ENCODE measurements around the gene SYNDIG1. TPM values are rescaled to one million over a fixed set of nuclear protein-coding genes. Genes with fewer than 3 reads are reported as not detected.

Gene SYNDIG1
- polyA plus RNA-seq, 2 of the 4 experiments (the other 2 are of a cell fraction): 0.96 to 2.6 TPM

DNA sequence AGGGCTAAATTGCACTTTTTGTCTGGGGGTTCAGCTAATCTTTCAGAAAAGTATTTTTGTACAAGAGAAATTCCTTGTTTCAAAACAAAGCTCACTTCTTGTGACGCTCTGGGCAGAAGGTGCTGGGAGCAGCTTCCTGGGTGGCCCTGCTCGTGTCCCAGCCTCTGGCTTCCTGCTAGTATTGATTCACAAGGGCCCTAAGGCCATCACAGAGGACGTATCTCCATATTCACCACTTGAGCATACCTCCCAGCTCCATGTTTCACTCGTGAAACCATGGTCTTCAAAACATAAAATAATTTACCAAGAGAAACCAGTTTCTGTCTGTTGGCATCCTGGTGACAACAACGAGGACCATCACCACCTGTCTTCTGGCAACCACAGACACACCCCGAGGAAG, 49.1 kb downstream of the SYNDIG1 start (continued):
- TF ChIP-seq, protein P1, sequence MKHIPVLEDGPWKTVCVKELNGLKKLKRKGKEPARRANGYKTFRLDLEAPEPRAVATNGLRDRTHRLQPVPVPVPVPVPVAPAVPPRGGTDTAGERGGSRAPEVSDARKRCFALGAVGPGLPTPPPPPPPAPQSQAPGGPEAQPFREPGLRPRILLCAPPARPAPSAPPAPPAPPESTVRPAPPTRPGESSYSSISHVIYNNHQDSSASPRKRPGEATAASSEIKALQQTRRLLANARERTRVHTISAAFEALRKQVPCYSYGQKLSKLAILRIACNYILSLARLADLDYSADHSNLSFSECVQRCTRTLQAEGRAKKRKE (CRISPR knock-in tag; IDR thresholded peaks at IDR 0.05; ENCODE audit: low read depth): no peak
- TF ChIP-seq JUN (IDR thresholded peaks at IDR 0.05) (no peak), EHMT2 (IDR thresholded peaks at IDR 0.05; ENCODE audit: low read depth) (no peak), ZC3H11A (IDR thresholded peaks at IDR 0.05) (no peak)
- TF ChIP-seq, protein P2, sequence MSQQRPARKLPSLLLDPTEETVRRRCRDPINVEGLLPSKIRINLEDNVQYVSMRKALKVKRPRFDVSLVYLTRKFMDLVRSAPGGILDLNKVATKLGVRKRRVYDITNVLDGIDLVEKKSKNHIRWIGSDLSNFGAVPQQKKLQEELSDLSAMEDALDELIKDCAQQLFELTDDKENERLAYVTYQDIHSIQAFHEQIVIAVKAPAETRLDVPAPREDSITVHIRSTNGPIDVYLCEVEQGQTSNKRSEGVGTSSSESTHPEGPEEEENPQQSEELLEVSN (IDR thresholded peaks at IDR 0.05; ENCODE audit: borderline replicate concordance, low read depth): no peak

DNA sequence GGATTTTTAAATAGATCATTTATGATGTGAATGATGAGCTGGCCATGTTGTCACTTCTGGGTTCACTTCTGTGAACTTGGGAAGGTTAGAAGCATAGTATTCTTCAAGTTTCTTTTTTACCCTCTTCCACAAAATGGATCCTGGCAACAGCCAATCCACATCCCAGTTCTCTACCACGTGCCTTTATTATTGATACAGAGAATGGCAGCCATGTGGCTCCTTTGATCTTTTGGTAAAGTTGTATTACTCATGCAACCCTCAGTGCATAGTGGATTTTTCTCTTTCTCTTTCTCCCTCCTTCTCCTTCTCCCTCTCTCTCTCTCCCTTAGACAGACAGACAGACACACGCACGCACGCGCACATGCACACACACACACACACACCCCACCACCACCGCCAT, 50.0 kb downstream of the SYNDIG1 start:
- no peak overlapping the region for H3K4me2 ChIP-seq
- no peak for ATAC-seq
- DNase-seq (ENCODE audit: low read depth in 1 of 2, low spot score in 1 of 2): no peak
- ChIA-PET POLR2A (no interaction called here), CTCF (no interaction called here)
- 78% methylated on average over 6 of the region's 6 CpGs for WGBS (ENCODE audit: missing lambda C conversion rate)
- no peak for FAIRE-seq
- no peak overlapping the region for H3K27ac ChIP-seq
- H3K4me3 ChIP-seq: no peak overlapping the region
- no peaks in the 10 kb centered on the region for H3K4me1 ChIP-seq
- no peaks in the 10 kb centered on the region for H3K9me3 ChIP-seq
- no peak for TF ChIP-seq NPAS2 (CRISPR knock-in tag; IDR thresholded peaks at IDR 0.05; ENCODE audit: borderline replicate concordance)
- TF ChIP-seq, protein P3, sequence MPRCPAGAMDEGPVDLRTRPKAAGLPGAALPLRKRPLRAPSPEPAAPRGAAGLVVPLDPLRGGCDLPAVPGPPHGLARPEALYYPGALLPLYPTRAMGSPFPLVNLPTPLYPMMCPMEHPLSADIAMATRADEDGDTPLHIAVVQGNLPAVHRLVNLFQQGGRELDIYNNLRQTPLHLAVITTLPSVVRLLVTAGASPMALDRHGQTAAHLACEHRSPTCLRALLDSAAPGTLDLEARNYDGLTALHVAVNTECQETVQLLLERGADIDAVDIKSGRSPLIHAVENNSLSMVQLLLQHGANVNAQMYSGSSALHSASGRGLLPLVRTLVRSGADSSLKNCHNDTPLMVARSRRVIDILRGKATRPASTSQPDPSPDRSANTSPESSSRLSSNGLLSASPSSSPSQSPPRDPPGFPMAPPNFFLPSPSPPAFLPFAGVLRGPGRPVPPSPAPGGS (IDR thresholded peaks at IDR 0.05): no peak
- no peak for TF ChIP-seq PHF8 (IDR thresholded peaks at IDR 0.05; ENCODE audit: borderline replicate concordance, low read depth)
- TF ChIP-seq POLR2A (IDR thresholded peaks at IDR 0.05; ENCODE audit: low read length): no peak

DNA sequence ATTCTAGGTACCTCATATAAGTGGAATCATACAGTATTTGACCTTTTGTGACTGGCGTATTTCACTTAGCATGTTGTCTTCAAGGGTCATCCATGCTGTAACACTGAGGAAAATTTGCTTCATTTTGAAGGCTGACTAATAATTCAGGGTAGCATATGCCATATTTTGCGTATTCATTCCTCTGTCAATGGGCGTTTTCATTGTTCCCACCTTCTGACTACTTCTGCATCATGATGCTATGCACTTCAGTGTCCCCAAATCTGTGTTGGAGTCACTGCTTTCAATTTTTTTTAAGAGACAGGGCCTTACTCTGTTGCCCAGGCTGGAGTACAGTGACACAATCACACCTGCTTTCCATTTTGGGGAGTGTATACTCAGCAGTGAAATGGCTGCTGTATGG, 51.6 kb downstream of the SYNDIG1 start:
- ChIA-PET CTCF (no interaction called here), POLR2A (no interaction called here)
- no peak for FAIRE-seq
- no peak for DNase-seq (ENCODE audit: low read depth in 1 of 2, low spot score in 1 of 2)
- no peaks in the 10 kb centered on the region for H3K4me1 ChIP-seq
- H3K27ac ChIP-seq: no peak overlapping the region
- no peak for ATAC-seq
- no peaks in the 10 kb centered on the region for H3K9me3 ChIP-seq
- WGBS (ENCODE audit: missing lambda C conversion rate): 47% methylated on average over 3 of the region's 3 CpGs
- TF ChIP-seq MYC (IDR thresholded peaks at IDR 0.05; ENCODE audit: borderline replicate concordance, low read length) (no peak), RCOR1 (IDR thresholded peaks at IDR 0.05; ENCODE audit: low read depth, low read length) (no peak), EHF (CRISPR knock-in tag; IDR thresholded peaks at IDR 0.05) (no peak), EP300 (IDR thresholded peaks at IDR 0.05) (no peak)
- TF ChIP-seq, protein P4, sequence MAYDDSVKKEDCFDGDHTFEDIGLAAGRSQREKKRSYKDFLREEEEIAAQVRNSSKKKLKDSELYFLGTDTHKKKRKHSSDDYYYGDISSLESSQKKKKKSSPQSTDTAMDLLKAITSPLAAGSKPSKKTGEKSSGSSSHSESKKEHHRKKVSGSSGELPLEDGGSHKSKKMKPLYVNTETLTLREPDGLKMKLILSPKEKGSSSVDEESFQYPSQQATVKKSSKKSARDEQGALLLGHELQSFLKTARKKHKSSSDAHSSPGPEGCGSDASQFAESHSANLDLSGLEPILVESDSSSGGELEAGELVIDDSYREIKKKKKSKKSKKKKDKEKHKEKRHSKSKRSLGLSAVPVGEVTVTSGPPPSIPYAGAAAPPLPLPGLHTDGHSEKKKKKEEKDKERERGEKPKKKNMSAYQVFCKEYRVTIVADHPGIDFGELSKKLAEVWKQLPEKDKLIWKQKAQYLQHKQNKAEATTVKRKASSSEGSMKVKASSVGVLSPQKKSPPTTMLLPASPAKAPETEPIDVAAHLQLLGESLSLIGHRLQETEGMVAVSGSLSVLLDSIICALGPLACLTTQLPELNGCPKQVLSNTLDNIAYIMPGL (CRISPR knock-in tag; IDR thresholded peaks at IDR 0.05; ENCODE audit: borderline replicate concordance): no peak
- H3K4me2 ChIP-seq: no peak overlapping the region
- H3K4me3 ChIP-seq: no peak overlapping the region

DNA sequence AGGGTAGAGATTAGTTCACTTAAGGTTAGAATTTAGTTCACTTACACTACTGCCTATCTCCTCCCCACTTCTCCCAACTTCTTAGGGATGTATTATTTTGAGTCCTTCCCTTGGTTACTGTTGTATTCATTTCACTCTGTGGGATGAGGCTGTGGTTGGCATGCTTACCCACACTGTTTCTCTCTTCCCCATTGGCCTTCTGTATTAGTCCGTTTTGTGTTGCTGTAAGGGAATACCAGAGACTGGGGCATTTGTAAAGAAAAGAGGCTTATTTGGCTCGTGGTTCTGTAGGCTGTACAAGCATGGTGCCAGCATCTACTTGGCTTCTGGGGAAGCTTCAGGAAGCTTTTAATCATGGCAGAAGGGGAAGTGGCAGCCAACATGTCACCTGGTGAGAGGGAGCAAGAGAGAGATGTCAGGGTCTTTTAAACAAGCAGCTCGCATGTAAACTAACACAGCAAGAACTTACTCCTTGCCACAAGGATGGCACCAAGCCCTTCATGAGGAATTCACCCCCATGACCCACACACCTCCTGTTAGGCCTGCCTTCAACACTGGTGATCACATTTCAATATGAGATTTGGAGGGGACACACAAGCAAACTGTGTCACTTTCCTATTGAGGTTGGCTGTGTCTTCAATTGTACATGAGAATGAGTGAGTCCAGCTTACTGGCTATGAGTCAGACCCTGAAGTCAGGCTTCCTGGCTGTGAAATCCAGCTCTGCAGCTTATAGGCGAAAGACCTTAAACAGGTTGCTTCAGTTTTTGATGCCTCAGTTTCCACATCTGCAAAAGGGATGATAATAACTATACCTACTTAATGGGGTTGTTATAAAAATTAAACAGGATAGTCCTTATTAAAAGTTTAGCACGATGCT, 53.3 kb downstream of the SYNDIG1 start:
- Histone ChIP-seq H3K4me2 (no peak overlapping the region), H3K9me3 (no peaks in the 10 kb centered on the region), H3K27ac (no peak overlapping the region), H3K4me3 (no peak overlapping the region), H3K4me1 (no peaks in the 10 kb centered on the region)
- 42% methylated on average over 5 of the region's 5 CpGs for WGBS (ENCODE audit: missing lambda C conversion rate)
- DNase-seq (ENCODE audit: low read depth in 1 of 2, low spot score in 1 of 2): no peak
- FAIRE-seq: no peak
- ChIA-PET CTCF (interaction anchor here (0.6 to 1.5 kb wide), 2 partner anchors 25 to 336 kb away, joined by 3 read pairs; no protein-coding TSS in a partner anchor), POLR2A (no interaction called here)
- no peak for ATAC-seq
- TF ChIP-seq SMC3 (IDR thresholded peaks at IDR 0.05) (no peak), JUN (IDR thresholded peaks at IDR 0.05) (no peak), ZSCAN20 (CRISPR knock-in tag; IDR thresholded peaks at IDR 0.05) (no peak), MAFK (IDR thresholded peaks at IDR 0.05; ENCODE audit: partially characterized antibody) (no peak), HOXA7 (CRISPR knock-in tag; IDR thresholded peaks at IDR 0.05) (no peak), MAZ (IDR thresholded peaks at IDR 0.05; ENCODE audit: borderline replicate concordance, low read depth, low read length) (no peak), ESRRA (IDR thresholded peaks at IDR 0.05; ENCODE audit: borderline replicate concordance, low read length) (no peak), GATA3 (IDR thresholded peaks at IDR 0.05; ENCODE audit: borderline replicate concordance) (no peak)
- TF ChIP-seq, protein P5, sequence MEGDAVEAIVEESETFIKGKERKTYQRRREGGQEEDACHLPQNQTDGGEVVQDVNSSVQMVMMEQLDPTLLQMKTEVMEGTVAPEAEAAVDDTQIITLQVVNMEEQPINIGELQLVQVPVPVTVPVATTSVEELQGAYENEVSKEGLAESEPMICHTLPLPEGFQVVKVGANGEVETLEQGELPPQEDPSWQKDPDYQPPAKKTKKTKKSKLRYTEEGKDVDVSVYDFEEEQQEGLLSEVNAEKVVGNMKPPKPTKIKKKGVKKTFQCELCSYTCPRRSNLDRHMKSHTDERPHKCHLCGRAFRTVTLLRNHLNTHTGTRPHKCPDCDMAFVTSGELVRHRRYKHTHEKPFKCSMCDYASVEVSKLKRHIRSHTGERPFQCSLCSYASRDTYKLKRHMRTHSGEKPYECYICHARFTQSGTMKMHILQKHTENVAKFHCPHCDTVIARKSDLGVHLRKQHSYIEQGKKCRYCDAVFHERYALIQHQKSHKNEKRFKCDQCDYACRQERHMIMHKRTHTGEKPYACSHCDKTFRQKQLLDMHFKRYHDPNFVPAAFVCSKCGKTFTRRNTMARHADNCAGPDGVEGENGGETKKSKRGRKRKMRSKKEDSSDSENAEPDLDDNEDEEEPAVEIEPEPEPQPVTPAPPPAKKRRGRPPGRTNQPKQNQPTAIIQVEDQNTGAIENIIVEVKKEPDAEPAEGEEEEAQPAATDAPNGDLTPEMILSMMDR (IDR thresholded peaks at IDR 0.05): no peak
- TF ChIP-seq, protein P6, sequence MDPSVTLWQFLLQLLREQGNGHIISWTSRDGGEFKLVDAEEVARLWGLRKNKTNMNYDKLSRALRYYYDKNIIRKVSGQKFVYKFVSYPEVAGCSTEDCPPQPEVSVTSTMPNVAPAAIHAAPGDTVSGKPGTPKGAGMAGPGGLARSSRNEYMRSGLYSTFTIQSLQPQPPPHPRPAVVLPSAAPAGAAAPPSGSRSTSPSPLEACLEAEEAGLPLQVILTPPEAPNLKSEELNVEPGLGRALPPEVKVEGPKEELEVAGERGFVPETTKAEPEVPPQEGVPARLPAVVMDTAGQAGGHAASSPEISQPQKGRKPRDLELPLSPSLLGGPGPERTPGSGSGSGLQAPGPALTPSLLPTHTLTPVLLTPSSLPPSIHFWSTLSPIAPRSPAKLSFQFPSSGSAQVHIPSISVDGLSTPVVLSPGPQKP (IDR thresholded peaks at IDR 0.05; ENCODE audit: low read depth, low read length): no peak
- TF ChIP-seq, protein P7, sequence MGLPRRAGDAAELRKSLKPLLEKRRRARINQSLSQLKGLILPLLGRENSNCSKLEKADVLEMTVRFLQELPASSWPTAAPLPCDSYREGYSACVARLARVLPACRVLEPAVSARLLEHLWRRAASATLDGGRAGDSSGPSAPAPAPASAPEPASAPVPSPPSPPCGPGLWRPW (IDR thresholded peaks at IDR 0.05): no peak
